Measurements from ENCODE around the gene RASAL2. TPM values are rescaled to one million over a fixed set of nuclear protein-coding genes. Genes with fewer than 3 reads are reported as not detected.

RASAL2 gene
- total RNA-seq, 3 donors from 2014 or later = 13.0 to 17.5 (median 14.2) TPM

DNA sequence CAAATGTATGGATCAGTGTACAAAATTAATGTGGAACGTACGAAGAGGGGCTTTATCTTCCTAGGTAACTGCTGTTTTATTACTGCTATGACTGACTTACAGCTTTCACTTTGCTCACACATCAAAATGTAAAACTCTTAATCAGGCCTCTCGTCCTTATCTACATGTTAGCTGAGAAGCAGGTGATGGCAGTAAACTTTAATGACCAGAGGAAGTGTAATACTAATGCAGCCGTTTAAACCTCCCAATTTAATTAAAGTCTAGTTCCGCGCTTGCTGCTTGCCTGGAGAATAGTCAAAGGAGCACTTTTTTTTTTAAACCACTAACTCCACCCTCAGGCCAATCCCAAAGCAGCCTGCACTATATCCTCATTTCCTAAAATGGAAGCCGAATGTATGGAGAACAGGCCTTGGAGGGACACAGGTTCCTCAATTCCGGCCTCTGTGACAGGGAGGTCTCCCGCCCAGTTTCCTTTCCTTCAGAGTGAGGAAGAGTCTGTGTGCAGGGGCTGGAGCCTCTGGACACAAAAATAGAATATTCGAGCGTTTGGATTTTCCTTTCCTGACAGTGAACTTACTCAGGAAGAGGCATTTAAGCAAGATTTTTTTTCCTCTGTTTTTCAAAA, 36.7 kb upstream of the RASAL2 start:
- TF ChIP-seq, protein P1, sequence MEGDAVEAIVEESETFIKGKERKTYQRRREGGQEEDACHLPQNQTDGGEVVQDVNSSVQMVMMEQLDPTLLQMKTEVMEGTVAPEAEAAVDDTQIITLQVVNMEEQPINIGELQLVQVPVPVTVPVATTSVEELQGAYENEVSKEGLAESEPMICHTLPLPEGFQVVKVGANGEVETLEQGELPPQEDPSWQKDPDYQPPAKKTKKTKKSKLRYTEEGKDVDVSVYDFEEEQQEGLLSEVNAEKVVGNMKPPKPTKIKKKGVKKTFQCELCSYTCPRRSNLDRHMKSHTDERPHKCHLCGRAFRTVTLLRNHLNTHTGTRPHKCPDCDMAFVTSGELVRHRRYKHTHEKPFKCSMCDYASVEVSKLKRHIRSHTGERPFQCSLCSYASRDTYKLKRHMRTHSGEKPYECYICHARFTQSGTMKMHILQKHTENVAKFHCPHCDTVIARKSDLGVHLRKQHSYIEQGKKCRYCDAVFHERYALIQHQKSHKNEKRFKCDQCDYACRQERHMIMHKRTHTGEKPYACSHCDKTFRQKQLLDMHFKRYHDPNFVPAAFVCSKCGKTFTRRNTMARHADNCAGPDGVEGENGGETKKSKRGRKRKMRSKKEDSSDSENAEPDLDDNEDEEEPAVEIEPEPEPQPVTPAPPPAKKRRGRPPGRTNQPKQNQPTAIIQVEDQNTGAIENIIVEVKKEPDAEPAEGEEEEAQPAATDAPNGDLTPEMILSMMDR (IDR thresholded peaks at IDR 0.05) = no peak
- peak; percentile 51 for ATAC-seq

GRCh38 chr1:178057912-178058534, 35.9 kb upstream of the RASAL2 start:
- Histone ChIP-seq H3K4me1 (ENCODE audit: low read depth) (peaks cover 17% of the 10 kb centered on the region), H3K4me3 (no peak overlapping the region), H3K36me3 (ENCODE audit: low read depth) (no peaks in the 10 kb centered on the region), H3K9me3 (no peaks in the 10 kb centered on the region)
- DNase-seq (no peak), ATAC-seq (no peak)
- TF ChIP-seq, protein P1 (IDR thresholded peaks at IDR 0.05) = no peak
- intact Hi-C loops (cut with DNase I, micrococcal nuclease) = no loop called here

More for the DNA sequence above, 36.7 kb upstream of the RASAL2 start:
- intact Hi-C loops (cut with DNase I, micrococcal nuclease) = no loop called here
- Histone ChIP-seq H3K9me3 (no peaks in the 10 kb centered on the region), H3K4me1 (ENCODE audit: low read depth) (peaks cover 17% of the 10 kb centered on the region), H3K36me3 (ENCODE audit: low read depth) (no peaks in the 10 kb centered on the region), H3K4me3 (no peak overlapping the region)
- DNase-seq = peak in 1 of 3 donors; percentile 19

DNA sequence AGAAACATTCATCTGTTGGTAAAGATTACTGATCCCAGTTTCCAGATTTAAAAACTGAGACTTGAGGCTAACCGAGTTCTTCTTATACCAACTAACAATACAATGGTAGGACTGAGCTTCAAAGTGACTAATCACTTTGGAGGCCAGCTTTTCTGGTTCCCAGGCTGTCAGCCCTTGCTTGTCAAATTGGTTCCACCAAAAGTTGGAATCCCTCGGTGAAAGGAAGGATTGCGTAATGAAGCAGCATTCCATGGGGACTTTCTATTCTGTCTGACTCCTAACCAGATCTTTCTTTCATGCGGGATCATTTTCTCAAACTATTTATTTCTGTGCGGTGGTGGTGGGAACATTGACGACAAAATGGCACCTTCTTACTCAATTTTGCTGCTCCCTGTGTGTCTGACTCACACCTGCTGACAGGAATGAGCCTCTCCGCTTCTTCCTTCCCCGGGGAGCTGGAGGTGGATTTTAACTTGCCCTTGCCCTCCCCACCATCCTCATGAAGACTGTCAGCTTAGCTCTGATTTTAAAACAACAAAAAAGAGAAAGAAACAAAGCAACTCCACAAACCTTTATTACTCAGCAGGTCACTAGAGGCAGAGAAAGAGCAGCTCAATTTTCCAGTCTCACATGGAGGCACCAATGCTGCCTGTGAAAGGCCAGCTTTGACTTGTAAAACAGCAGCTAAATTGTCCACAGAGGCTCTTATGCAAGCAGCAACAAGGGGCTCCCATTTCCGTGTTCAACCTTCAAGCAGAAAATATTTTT, 32.9 kb upstream of the RASAL2 start:
- intact Hi-C loops (cut with DNase I, micrococcal nuclease) = no loop called here
- ATAC-seq (no peak), DNase-seq (no peak)
- no peaks in the 10 kb centered on the region for H3K9me3 ChIP-seq
- TF ChIP-seq, protein P1 (IDR thresholded peaks at IDR 0.05) = no peak
- H3K4me3 ChIP-seq = no peak overlapping the region
- peaks cover 10% of the 10 kb centered on the region for H3K4me1 ChIP-seq (ENCODE audit: low read depth)
- no peaks in the 10 kb centered on the region for H3K36me3 ChIP-seq (ENCODE audit: low read depth)

DNA sequence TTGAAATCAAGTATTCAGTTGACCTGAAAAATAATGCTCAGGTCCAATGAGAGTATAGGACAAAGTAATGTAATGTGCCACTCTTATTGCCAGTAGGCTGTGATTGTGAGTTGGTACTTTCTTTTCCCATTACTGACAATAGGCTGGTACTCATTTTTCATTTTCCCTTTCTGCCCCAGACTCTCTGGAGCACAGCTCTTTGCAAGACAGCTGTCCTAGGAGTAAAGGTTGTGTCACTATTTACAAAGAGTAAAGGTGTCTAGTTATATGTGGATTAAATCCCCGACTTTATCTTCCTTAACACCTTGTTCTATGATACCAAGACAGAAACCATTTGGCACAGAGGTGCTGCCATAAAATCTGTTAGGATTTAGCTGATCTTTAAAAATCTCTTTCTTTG, 32.3 kb upstream of the RASAL2 start:
- TF ChIP-seq, protein P1 (IDR thresholded peaks at IDR 0.05) = no peak
- intact Hi-C loops (cut with DNase I, micrococcal nuclease) = no loop called here
- peaks cover 10% of the 10 kb centered on the region for H3K4me1 ChIP-seq (ENCODE audit: low read depth)
- H3K9me3 ChIP-seq = no peaks in the 10 kb centered on the region
- H3K36me3 ChIP-seq (ENCODE audit: low read depth) = no peaks in the 10 kb centered on the region
- DNase-seq = no peak
- ATAC-seq = peak; percentile 68
- no peak overlapping the region for H3K4me3 ChIP-seq

DNA sequence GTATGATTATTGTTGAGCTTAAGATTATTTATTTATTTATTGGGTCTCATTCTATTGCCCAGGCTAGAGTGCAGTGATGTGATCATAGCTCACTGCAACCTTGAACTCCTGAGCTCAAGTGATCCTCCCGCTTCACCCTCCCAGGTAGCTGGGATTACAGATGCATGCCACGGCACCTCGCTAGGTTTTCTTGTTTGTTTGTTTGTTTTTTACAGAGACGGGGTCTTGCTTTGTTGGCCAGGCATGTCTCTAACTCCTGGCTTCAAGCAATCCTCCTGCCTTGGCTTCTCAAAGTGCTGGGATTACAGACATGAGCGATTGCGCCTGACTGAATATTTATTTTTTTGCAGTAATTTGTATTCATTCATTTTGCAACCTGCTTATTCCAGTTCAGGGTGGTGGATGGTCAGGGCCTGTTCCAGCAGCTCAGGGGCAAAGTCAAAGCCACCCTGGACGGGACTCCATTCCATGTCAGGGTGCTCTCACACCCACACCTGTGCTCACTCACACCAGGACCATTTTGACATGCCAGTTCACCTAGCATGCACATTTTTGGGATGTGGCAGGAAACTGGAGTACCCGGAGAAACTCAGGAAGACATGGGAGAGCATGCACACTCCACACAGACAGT, 29.6 kb upstream of the RASAL2 start:
- Histone ChIP-seq H3K36me3 (ENCODE audit: low read depth) (no peaks in the 10 kb centered on the region), H3K4me3 (no peak overlapping the region), H3K9me3 (no peaks in the 10 kb centered on the region), H3K4me1 (ENCODE audit: low read depth) (peaks cover 10% of the 10 kb centered on the region)
- intact Hi-C loops (cut with DNase I, micrococcal nuclease) = no loop called here
- DNase-seq = no peak
- TF ChIP-seq, protein P1 (IDR thresholded peaks at IDR 0.05) = no peak
- ATAC-seq = no peak
